ENCODE measurements around the gene EPM2AIP1. TPM values are rescaled to one million over a fixed set of nuclear protein-coding genes. Genes with fewer than 3 reads are reported as not detected.
"Not testable (repeated sequence)": the region's sequence is repeated elsewhere in the genome, so short reads cannot be mapped to it uniquely, and the experiment has no call there.

Gene EPM2AIP1
- 15.3 TPM for total RNA-seq (ENCODE audit: unreplicated experiment)
- long read RNA-seq, full-length matches to known transcripts: 6 of 6 reads
- long read RNA-seq, partial matches to known transcripts: 0 of 6 reads
- long read RNA-seq, other reads (novel, unspliced or antisense): 0 of 6 reads

- peak; percentile 76 for DNase-seq (ENCODE audit: low spot score)
- H3K27ac Mint-ChIP-seq (ENCODE audit: unreplicated experiment): no peak within 1 kb of the TSS
Measured at GRCh38 chr3:36992806-36993325, at the start of gene EPM2AIP1. TSS of gene EPM2AIP1 (minus strand) at chr3:36993131. CDS start at chr3:36993077, 54 bp downstream.

DNA sequence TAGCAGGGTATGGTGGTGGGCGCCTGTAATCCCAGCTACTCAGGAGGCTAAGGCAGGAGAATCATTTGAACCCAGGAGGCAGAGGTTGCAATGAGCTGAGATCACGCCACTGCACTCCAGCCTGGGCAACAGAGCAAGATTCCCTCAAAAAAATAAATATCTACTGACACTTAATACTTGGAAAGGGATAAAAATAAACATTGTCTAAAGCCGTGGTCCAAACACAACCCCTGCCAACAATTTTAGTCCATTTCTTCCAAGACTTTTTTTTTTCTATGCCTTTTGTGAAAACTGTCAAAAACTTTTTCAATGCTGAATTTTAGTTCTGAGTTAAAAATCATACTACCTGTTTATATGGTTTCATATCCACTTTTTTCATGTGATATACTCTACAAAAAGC, 49.8 kb upstream of the EPM2AIP1 start:
- H3K4me1 Mint-ChIP-seq (ENCODE audit: unreplicated experiment); H3K4me3 Mint-ChIP-seq (ENCODE audit: unreplicated experiment); H3K27me3 Mint-ChIP-seq (ENCODE audit: unreplicated experiment); DNase-seq (ENCODE audit: low spot score); H3K9me3 Mint-ChIP-seq (ENCODE audit: unreplicated experiment); H3K27ac Mint-ChIP-seq (ENCODE audit: unreplicated experiment): not testable (repeated sequence)
- H3K36me3 Mint-ChIP-seq (ENCODE audit: low read depth, unreplicated experiment): peaks cover 15% of the 10 kb centered on the region

More at GRCh38 chr3:36992806-36993325, at the start of gene EPM2AIP1:
- Mint-ChIP-seq H3K36me3 (ENCODE audit: low read depth, unreplicated experiment) (peaks cover 12% of the 10 kb centered on the region), H3K9me3 (ENCODE audit: unreplicated experiment) (no peaks in the 10 kb centered on the region), H3K4me1 (ENCODE audit: unreplicated experiment) (peaks cover 34% of the 10 kb centered on the region), H3K27me3 (ENCODE audit: unreplicated experiment) (peaks cover 1% of the 10 kb centered on the region), H3K4me3 (ENCODE audit: unreplicated experiment) (no peak within 1 kb of the TSS)
- TF ChIP-seq CTCF (IDR thresholded peaks at IDR 0.05; ENCODE audit: unreplicated experiment): peak; percentile 12

- H3K27me3 Mint-ChIP-seq (ENCODE audit: unreplicated experiment): no peaks in the 10 kb centered on the region
- no peak for TF ChIP-seq CTCF (IDR thresholded peaks at IDR 0.05; ENCODE audit: unreplicated experiment)
- H3K36me3 Mint-ChIP-seq (ENCODE audit: low read depth, unreplicated experiment): peaks cover 21% of the 10 kb centered on the region
- H3K4me1 Mint-ChIP-seq (ENCODE audit: unreplicated experiment): no peaks in the 10 kb centered on the region
- H3K27ac Mint-ChIP-seq (ENCODE audit: unreplicated experiment): no peak overlapping the region
- H3K4me3 Mint-ChIP-seq (ENCODE audit: unreplicated experiment): no peak overlapping the region
- DNase-seq (ENCODE audit: low spot score): no peak
- H3K9me3 Mint-ChIP-seq (ENCODE audit: unreplicated experiment): no peaks in the 10 kb centered on the region
Measured at GRCh38 chr3:37041546-37042195, 48.7 kb upstream of the EPM2AIP1 start.

- Mint-ChIP-seq H3K4me1 (ENCODE audit: unreplicated experiment) (no peaks in the 10 kb centered on the region), H3K4me3 (ENCODE audit: unreplicated experiment) (no peak overlapping the region), H3K27ac (ENCODE audit: unreplicated experiment) (no peak overlapping the region), H3K27me3 (ENCODE audit: unreplicated experiment) (no peaks in the 10 kb centered on the region), H3K9me3 (ENCODE audit: unreplicated experiment) (no peaks in the 10 kb centered on the region), H3K36me3 (ENCODE audit: low read depth, unreplicated experiment) (peaks cover 36% of the 10 kb centered on the region)
- no peak for DNase-seq (ENCODE audit: low spot score)
- no peak for TF ChIP-seq CTCF (IDR thresholded peaks at IDR 0.05; ENCODE audit: unreplicated experiment)
Measured at GRCh38 chr3:37040231-37040630, 47.3 kb upstream of the EPM2AIP1 start.

DNA sequence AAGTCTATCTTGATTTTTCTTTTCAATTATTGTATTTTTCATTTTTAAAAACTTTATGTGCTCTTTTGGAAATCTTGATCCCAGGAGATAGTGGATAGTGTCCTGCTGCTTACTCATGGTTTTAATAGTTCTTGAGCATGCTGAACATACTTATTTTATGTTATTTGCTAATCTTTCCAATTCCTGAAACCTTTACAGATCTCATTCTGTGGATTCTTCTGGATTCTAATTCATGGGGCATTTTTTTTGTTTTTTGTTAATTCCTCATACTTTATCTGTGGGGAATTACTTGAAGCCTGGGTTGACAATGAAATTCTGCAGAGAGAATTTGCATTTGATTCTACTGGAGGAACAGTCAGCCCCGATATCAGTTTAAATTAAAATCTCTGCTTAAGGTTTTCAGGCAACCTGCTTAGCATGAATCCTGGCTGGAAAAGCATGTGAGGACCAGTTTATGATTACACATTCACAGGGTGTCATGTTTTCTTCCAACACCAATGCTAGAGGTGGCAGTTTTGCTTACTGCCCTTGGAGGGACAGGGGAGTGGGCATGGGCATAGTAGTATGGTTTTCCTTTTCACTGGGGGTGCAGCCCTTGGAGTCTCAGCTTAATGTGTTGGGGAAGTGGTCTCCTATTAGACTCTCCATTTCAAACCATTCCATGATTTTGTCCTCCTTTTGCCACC, 46.4 kb upstream of the EPM2AIP1 start:
- H3K36me3 Mint-ChIP-seq (ENCODE audit: low read depth, unreplicated experiment): peaks cover 43% of the 10 kb centered on the region
- H3K9me3 Mint-ChIP-seq (ENCODE audit: unreplicated experiment): no peaks in the 10 kb centered on the region
- H3K27me3 Mint-ChIP-seq (ENCODE audit: unreplicated experiment): no peaks in the 10 kb centered on the region
- no peak for TF ChIP-seq CTCF (IDR thresholded peaks at IDR 0.05; ENCODE audit: unreplicated experiment)
- no peak overlapping the region for H3K27ac Mint-ChIP-seq (ENCODE audit: unreplicated experiment)
- no peak for DNase-seq (ENCODE audit: low spot score)
- H3K4me1 Mint-ChIP-seq (ENCODE audit: unreplicated experiment): no peaks in the 10 kb centered on the region
- H3K4me3 Mint-ChIP-seq (ENCODE audit: unreplicated experiment): no peak overlapping the region
